NCI-H2171 (cell line): ENCODE measurements around the gene SGIP1.

ENCODE experiments used
- DNase-seq: peaks from one replicate; lab custom pipeline; 2025; lab: John Stamatoyannopoulos, UW

The SGIP1 gene

GRCh38 chr1:66533804-66534740, at the start of gene SGIP1:
TSS of gene SGIP1 (plus strand) at chr1:66534153. CDS start at chr1:66534359, 206 bp downstream.
- no peak for DNase-seq

GRCh38 chr1:66489151-66489550, 44.8 kb upstream of the SGIP1 start:
- no peak for DNase-seq

- DNase-seq: no peak
These were observed 43.9 kb upstream of the SGIP1 start for GRCh38 chr1:66489972-66490601.

GRCh38 chr1:66490816-66491215, 43.1 kb upstream of the SGIP1 start:
- DNase-seq: no peak

GRCh38 chr1:66492424-66492823, 41.5 kb upstream of the SGIP1 start:
- DNase-seq: no peak

GRCh38 chr1:66493731-66494130, 40.2 kb upstream of the SGIP1 start:
- no peak for DNase-seq

- DNase-seq: no peak
These were observed 39.5 kb upstream of the SGIP1 start for GRCh38 chr1:66494482-66494881.

DNA sequence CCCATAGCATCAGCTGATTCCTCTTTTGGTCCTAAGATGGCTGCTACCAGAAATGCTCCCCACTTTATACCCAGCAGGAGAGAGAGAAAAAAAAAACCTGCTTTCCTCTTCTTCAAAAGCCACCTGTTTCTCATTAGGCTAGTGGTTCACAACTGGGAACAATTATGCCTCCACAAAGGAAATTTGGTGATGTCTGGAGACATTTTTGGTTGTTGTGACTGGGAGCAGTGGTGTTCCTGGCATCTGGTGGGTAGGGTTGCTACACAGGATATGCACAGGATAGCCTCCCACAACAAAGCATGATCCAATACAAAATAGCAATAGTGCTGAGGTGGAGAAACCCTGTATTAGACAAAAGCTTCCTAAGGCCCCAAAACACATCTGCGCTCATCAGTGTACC, 38.5 kb upstream of the SGIP1 start:
- no peak for DNase-seq

GRCh38 chr1:66497910-66498309, 36.0 kb upstream of the SGIP1 start:
- DNase-seq: no peak

DNA sequence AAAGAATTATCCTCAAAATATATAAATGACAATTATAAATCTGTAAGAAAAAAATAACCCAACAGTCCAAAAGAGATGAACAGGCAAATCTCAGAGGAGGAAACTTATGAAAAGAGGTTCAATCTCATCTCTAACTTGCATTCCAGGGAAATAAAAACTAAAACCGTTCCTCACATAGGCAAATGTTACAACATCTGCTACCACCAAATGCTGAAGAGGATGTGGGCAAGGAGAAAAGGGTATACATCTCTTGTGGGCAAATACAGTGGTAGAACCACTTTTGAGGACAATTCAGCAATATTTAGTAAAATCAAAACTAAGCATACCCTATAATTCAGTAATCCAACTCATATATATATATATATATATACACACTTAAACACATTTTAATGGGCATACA, 33.7 kb upstream of the SGIP1 start:
- DNase-seq: no peak

GRCh38 chr1:66502086-66502485, 31.9 kb upstream of the SGIP1 start:
- DNase-seq: no peak

GRCh38 chr1:66503841-66504470, 30.0 kb upstream of the SGIP1 start:
- peak; percentile 6 for DNase-seq

DNA sequence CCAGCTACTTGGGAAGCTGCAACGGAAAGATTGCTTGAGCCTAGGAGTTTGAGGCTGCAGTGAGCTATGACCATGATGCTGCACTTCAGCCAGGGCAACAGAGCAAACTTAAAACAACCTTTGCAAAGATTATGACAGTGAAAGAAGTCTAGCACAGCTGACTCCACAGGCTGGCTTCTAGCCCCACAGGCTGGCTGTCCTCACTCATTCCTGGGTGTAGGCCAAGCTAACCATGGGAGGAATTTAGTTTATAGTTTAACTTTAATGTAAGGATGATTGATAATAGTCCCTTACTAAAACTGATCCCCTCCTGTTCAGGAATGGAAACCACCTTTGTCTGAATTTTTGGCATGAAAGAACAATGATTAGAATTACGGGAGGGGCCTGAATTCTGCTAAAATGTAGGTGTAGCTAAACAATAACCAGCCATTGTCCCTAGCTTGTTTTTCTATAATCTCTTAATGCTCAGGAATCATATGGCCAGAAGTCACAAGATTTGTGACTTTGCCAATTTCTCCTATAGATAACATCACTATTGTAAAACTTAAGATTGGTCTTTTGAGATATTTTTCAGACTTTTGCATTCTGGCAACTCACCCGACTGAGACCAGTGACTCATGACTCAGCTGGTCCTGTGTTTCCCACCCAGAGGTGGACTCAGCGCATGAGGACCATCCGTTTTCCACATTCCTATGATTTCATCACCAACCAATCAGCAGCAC, 28.1 kb upstream of the SGIP1 start:
- DNase-seq: no peak

DNA sequence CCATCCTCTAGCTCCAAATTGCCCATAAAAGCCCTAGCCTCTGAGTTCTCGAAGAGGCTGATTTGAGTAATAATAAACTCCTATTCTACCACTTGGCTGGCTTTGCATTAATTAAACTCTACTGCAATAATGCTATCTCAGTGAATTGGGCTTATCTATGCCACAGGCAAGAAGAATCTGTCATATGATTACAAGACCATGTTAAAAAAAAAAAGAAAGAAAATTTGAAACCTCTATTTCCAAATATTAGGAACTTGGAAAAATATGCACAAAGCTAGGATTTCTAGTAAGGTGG, 27.6 kb upstream of the SGIP1 start:
- no peak for DNase-seq

- DNase-seq: no peak
These were observed 27.0 kb upstream of the SGIP1 start for GRCh38 chr1:66506991-66507390.

- DNase-seq: no peak
These were observed 23.5 kb upstream of the SGIP1 start for GRCh38 chr1:66510407-66510806.

DNA sequence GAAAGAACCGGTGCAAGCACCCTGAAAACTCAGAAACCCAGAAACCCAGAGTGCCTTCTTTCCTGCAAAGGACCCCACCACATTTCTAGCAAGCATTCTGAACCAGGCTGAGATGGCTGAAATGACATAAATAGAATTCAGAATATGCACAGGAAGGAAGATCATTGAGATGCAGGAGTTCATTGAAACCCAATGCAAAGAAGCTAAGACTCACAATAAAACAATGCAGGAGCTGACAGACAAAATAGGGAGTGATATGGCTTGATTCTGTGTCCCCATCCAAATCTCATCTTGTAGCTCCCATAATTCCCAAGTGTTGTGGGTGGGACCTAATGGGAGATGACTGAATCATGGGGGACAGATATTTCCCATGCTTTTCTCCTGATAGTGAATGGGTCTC, 22.8 kb upstream of the SGIP1 start:
- no peak for DNase-seq

GRCh38 chr1:66517959-66518358, 16.0 kb upstream of the SGIP1 start:
- DNase-seq: no peak

- no peak for DNase-seq
These were observed 15.3 kb upstream of the SGIP1 start for GRCh38 chr1:66518654-66519053.

DNA sequence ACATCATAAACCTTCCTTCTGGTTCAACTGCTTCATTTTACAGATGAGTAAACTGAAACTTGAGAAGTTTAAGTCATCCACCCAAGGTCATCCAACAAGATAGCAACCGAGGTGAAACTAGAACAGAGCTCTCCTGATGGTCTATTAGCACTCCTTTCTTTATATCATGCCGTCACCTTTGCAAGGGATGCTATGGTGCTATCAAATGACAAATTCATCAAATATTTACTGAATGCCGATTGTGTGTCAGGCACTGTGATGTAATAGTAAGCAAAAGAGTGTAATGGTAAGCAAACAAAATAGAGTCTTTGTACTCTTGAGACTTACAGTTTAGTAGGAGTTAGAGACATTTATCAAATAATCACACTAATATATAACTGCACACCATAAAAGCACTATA, 14.0 kb upstream of the SGIP1 start:
- no peak for DNase-seq

- DNase-seq: no peak
These were observed 13.3 kb upstream of the SGIP1 start for GRCh38 chr1:66520655-66521054.

DNA sequence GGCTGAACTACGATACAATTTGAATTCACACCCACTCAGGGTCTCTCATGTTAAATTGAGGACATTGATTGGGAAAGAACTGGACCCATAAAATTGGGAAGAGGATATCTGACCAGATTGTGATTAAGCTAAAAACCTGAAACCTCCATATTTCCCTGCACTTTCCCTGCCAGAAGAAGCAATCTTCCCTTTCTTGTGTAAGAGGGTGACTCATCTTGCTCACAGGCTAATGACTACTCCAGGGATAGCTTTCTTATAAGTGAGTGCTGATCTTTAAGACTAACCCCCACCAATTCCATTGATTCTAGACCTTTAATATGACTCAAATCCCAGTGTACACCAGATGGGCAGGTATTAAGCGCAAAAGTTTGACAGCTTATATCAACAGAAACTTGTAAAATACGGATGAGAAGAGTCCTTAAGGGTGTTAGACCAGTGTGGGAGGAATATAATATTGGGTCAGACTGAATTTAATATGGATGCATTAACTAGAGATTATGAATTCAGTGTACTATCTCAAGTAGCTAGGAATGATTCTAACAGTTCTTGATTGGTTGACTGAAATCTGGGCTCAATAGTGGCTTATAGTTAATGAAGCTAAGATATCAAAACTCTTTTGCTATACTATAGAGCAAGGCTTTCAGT, 12.1 kb upstream of the SGIP1 start:
- DNase-seq: no peak
